Hepatocyte (in vitro differentiated cells): ENCODE data around the gene DIAPH2.

Source experiments
- EZH2 ChIP-seq: fragments of 200-600 bp; sonication (generic); IDR thresholded peaks from 2 replicates; pipeline ENCODE4 v1.6.1; 2016; ENCODE audit warnings: antibody characterized with exemption, mild to moderate bottlenecking, borderline replicate concordance
- TF ChIP-seq, protein P1 (sequence below): fragments of 200-600 bp; sonication (generic); IDR thresholded peaks from 2 replicates; pipeline ENCODE4 v1.5.1; 2016; ENCODE audit warnings: antibody characterized with exemption, mild to moderate bottlenecking; ENCODE audit not compliant: poor library complexity

DNA sequence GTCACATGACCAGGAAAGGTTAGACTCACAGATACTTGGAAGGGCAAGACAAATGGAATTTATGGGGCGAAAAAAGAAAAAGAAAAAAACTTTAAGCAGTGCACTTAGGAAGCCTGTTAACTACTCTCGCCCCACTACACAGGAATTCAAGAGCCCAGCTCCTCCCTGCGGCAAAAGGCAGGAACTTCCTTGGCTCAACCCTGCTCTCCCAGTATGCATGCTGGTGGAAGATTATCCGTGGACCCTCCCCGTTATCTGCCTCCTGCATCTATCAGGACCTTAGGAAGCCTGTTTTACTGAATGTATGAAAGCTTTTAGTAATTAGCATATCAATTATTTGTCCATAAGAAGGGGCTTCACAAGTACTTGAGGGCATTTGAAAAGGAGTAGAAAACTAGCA is 158.9 kb downstream of the DIAPH2 start:
- TF ChIP-seq, protein P1, sequence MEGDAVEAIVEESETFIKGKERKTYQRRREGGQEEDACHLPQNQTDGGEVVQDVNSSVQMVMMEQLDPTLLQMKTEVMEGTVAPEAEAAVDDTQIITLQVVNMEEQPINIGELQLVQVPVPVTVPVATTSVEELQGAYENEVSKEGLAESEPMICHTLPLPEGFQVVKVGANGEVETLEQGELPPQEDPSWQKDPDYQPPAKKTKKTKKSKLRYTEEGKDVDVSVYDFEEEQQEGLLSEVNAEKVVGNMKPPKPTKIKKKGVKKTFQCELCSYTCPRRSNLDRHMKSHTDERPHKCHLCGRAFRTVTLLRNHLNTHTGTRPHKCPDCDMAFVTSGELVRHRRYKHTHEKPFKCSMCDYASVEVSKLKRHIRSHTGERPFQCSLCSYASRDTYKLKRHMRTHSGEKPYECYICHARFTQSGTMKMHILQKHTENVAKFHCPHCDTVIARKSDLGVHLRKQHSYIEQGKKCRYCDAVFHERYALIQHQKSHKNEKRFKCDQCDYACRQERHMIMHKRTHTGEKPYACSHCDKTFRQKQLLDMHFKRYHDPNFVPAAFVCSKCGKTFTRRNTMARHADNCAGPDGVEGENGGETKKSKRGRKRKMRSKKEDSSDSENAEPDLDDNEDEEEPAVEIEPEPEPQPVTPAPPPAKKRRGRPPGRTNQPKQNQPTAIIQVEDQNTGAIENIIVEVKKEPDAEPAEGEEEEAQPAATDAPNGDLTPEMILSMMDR: peak; percentile 17
- TF ChIP-seq EZH2: no peak
